DMS79 treated with DMSO at 0.1 percent for 48 hours (cell line): ENCODE results near the gene PBX1.

Experiments
- DNase-seq: peaks from one replicate; lab custom pipeline; 2025; lab: John Stamatoyannopoulos, UW

Gene PBX1

GRCh38 chr1:164563721-164564360, 4.9 kb downstream of the PBX1 start:
- peak; percentile 31 for DNase-seq

GRCh38 chr1:164564378-164564777, 5.4 kb downstream of the PBX1 start:
- DNase-seq: no peak

- peak; percentile 7 for DNase-seq
These were observed 6.4 kb downstream of the PBX1 start for GRCh38 chr1:164565357-164565756.

DNA sequence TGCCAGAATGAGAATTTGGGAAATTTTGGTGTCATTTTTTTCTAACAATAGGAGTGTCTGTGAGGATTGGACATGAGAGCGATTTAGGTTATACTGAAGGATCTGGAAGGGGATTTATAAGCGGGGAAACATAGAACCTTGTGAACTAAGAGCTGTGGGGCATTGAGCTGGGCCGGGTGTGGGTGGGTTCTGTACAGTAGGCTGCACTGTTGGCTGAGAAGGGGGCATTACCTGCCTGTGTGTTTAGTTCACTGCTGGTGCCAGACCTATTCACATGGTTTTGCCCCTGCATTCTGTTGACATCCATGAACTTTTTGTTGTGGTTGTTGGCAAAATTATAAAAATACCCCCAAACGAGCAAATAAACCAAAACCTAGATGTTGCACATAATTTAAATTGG, 8.8 kb downstream of the PBX1 start:
- DNase-seq: no peak

GRCh38 chr1:164569241-164569640, 10.3 kb downstream of the PBX1 start:
- no peak for DNase-seq

GRCh38 chr1:164569866-164570265, 10.9 kb downstream of the PBX1 start:
- DNase-seq: no peak

- DNase-seq: no peak
These were observed 12.3 kb downstream of the PBX1 start for GRCh38 chr1:164571333-164571732.

GRCh38 chr1:164575356-164575886, 16.4 kb downstream of the PBX1 start:
- no peak for DNase-seq

DNA sequence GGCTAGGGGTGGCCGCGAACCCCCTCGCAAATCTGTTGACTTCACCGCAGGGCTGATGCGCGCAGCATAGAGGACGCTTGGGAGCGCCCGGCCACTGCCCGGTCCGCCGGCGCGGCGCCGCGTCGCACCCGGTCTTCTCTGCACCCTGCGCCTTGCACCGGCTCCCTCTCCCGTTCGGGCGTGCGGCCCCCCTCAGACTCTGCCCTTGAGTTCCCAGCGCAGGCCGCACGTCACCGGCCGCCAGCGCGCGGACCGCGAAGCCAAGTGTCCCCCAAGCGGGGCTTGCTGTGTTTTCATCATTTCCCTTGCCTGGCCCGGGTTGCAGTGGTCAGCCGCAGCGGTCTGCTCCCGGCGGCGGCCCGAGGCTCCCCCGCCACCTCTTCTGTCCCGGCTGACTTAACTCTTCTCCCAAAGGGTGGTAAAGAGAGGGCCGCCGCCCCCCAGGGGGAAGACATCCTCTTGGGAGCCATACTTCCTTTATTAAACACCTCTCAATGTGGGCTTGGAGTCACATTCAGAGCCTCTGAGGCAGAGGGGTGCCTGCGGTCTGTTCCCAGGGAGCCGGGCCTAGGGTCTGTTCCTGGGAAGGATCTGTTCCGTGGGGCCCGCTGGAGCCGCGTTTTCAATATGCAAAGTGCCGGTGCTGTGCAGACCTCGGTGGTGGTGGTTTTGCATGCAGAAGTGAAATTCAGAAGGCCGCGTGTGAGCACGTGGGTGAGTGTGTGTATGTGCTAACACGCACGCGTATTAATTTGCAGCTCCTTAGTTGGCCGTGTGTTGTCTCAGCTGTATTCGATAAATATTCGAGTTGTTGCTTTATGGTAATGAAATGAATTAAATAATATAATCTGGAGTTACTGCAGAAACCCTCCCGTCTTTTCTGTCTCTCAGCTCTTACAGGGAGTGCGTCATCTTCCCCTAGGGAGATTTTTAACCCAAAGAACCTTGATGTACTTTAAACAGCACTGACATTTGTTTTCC, 17.6 kb downstream of the PBX1 start:
- no peak for DNase-seq

DNA sequence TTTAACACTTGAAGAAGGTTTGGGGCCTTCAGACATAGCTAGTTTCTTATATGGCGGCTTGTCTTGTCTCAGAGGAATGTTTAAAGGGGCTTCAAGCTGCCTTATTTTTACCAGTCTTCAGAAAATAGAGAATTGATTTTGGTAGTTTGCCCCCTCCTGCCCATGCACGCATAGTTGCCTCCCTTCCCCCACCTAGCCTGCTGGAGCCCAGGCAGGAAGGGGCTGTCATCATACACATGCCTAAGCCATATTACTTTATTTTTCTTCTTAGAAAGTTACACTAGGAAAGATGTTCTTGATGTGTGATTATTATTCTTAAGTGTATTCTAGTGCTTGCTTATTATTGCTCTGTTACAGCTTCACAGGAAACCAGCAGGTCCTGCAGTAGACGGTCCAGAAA, 18.3 kb downstream of the PBX1 start:
- DNase-seq: no peak

GRCh38 chr1:164578479-164579200, 19.7 kb downstream of the PBX1 start:
- DNase-seq: no peak

GRCh38 chr1:164579381-164579780, 20.4 kb downstream of the PBX1 start:
- no peak for DNase-seq

DNA sequence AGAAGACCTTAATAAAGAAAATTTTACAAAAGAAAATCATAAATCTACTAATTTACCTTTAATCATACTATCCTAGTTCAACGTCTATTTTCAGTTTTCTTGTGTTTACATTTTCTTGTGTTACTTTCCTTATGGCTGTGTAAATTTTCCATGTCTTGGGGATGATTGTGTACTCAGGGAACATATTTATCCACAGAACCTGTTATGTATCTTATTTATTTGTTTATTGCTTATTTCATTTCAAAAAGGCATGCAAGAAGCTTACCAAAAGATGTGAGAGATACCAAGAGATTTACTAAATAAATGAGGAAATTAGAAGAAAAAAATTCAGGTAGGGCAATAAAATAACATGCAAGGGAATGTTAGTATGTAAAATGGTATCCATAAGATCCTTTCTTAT, 22.8 kb downstream of the PBX1 start:
- no peak for DNase-seq

- DNase-seq: no peak
These were observed 24.2 kb downstream of the PBX1 start for GRCh38 chr1:164583196-164583595.

- no peak for DNase-seq
These were observed 25.0 kb downstream of the PBX1 start for GRCh38 chr1:164583835-164584539.

DNA sequence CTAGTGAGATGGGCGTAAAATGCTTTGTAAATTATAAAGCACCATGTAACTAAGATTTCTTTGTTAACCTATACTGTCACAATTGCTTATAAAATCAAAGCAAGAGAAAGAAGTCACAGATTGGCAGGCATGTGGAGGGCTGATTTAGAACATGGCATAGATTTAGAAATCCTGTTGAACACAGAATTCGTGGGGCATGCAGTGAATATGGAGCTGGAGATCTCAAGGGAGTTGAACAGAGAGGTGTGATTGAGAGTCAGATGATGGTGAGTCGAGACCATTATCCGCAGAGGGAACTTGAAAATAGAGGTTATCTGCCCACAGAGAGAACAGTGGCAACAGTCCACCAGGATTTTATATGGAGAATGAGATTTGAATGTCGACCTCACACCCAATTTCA, 27.6 kb downstream of the PBX1 start:
- no peak for DNase-seq

- peak; percentile 68 for DNase-seq
These were observed 28.9 kb downstream of the PBX1 start for GRCh38 chr1:164587617-164588501.

DNA sequence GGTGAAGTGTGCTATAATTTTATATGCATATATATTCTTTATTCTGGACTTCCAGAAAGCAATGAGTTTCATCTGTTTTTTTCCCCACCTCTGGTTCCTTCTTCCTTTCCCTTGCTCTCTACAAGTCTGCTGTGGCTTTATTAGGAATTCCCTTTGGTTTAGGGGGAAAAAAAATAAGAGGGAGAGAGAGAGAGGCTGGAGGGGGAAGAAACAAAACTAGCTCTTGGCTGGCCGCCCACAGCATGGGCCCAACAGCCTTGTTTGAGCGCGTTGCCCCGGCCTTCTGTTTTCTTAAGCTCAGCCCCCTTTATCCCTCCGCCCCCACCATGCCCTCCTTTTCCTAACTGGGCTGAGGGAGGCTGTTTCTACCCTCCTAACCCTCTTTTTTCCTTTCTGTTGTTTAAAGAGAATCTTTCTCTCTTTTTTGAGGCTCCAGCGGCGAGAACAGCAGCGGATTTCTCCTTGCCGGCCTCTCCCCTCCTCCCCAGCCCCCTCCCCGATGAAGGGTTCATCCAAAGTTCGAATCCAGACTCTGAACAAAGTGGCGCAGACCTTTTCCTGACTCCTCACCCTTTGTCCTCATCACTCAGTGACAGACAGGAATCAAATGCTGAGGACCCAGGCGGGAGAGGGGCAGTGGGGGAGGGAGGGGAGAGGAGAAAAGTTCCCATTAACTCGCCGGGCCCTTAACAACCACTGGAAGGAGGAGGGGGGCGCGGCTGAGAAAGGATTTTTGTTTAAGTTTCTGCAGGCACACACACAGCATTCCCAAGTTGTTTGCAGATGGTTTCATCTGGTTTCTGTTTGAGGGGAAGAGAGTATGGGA, 29.7 kb downstream of the PBX1 start:
- peak; percentile 60 for DNase-seq

- no peak for DNase-seq
These were observed 30.4 kb downstream of the PBX1 start for GRCh38 chr1:164589408-164589807.
